SW480 (cell line): ENCODE results near the gene SLC25A11.
"Not testable (repeated sequence)": the region's sequence is repeated elsewhere in the genome, so short reads cannot be mapped to it uniquely, and the experiment has no call there.

ENCODE experiments used
- DNase-seq: peaks from one replicate; pipeline ENCODE4 v3.0.0-alpha.2; 2016; ENCODE audit warnings: low spot score

Gene SLC25A11

GRCh38 chr17:4920351-4921048, 19.3 kb downstream of the SLC25A11 start:
- DNase-seq = no peak

DNA sequence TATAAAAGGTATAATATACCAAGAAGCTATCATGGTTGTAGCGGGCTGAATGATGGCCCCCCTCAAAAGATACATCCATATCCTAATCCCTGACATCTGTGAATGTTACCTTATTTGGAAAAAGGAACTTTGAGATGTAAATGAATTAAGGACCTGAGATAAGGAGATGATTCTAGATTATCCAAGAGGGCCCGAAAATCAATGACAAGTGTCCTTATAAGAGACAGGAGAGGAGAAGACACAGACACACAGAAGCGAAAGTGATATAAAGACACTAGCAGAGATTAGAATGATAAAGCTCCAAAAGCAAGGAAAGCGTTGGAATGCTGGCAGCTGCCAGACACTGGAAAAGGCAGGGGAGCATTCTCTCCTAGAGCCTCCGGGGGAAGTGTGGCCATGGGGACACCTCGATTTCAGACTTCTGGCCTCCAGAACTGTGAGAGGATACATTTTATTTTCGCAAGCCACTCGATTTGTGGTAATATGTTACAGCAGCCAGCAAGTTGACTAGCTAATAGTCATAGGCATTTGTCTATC, 20.3 kb downstream of the SLC25A11 start:
- no peak for DNase-seq

DNA sequence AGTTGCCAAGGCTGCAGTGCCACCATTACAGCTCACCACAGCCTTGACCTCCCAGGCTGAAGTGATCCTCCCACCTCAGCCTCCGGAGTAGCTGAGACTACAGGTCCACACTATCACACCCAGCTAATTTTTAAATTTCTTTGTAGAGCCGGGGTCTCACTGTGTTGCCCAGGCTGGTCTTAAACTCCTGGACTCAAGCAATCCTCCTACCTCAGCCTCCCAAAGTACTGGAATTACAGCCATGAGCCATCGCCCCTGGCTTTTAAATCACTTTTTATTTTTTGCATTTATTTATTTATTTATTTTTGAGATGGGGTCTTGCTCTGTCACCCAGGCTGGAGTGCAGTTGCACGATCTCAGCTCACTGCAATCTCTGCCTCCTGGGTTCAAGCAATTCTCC, 25.3 kb downstream of the SLC25A11 start:
- DNase-seq = not testable (repeated sequence)

DNA sequence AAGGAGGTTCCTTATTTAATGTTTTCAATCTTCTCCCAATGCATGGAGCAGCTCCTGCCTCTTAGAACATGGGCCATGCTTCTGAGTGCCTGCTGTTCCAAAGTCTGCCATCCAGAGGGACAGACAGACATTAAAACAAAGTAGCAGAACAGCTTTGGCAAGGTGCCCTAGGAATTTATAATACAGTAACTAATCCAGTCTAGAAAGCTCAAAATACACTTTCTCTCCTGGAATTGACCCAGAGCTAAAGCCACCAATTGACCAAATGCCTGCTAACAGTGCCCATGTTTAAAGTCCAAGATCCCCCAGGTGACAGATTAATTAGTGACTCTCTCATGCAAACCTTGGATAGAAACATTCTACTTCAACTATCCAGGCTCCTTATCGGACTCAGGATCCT, 25.9 kb downstream of the SLC25A11 start:
- DNase-seq = no peak

GRCh38 chr17:4908711-4909496, 30.9 kb downstream of the SLC25A11 start:
- DNase-seq = peak; percentile 92

DNA sequence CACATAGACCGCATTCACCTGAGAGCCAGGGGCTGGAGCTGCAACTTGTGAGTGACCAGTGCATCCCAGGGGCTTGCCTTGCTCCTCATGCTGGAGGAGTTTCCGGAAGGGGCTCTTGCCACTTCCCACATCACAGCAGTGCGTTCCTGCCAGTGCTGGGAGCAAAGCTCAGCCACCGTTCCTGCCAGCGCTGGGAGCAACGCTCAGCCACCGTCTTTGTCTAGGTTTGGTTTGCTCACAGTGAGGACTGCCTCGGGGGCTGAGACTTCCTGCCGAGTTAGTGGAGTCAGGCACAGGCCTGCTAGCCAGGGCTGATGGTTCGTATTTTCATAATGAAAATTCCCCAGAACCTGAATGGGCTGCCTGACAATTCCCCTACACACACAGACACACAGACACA, 31.5 kb downstream of the SLC25A11 start:
- no peak for DNase-seq

- DNase-seq = not testable (repeated sequence)
Observed at GRCh38 chr17:4906642-4907041, 33.2 kb downstream of the SLC25A11 start.

DNA sequence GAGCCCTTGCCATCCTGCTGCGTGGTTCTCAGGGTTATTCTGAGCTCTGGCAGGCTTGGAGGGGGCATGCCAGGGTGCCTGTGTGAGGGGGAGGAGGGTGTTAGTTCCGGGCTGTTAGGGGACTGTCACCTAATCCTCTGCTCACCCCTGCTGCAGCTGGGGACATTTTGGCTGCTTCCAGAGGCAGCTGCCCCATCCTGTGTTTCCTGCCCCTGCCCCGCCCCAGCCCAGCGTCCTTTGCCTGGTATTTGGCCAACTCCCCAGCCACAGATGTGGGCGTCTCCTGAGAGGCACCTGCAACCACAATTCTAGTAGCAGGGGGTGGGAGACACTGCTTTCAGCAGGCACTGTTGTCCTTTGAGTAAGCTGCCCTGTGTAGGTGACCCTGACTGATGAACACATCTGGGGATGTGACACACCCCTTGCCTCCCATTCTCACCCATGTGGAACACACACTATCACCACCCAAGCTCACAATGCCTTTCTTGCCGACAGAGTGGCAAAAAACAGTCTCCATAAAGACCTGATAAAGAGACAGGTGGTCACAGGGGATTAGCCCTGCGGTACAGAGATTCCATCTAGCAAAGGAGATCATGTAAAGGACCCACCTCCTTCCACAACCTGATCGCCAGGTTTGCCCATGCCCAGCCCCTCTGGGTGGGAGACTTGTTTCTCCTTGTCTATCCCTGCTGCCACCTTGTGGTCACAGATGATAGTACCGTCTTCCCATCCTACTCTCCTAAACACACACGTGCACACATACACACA, 36.6 kb downstream of the SLC25A11 start, which contains the start of gene CHRNE:
Gene CHRNE, minus strand, starts transcription at position 48 of the 768 bp plus-strand sequence. Its CDS starts 35 bp downstream, at position 13.
- peak; percentile 92 for DNase-seq

- no peak for DNase-seq
Observed at GRCh38 chr17:4902540-4902939, 37.3 kb downstream of the SLC25A11 start.

DNA sequence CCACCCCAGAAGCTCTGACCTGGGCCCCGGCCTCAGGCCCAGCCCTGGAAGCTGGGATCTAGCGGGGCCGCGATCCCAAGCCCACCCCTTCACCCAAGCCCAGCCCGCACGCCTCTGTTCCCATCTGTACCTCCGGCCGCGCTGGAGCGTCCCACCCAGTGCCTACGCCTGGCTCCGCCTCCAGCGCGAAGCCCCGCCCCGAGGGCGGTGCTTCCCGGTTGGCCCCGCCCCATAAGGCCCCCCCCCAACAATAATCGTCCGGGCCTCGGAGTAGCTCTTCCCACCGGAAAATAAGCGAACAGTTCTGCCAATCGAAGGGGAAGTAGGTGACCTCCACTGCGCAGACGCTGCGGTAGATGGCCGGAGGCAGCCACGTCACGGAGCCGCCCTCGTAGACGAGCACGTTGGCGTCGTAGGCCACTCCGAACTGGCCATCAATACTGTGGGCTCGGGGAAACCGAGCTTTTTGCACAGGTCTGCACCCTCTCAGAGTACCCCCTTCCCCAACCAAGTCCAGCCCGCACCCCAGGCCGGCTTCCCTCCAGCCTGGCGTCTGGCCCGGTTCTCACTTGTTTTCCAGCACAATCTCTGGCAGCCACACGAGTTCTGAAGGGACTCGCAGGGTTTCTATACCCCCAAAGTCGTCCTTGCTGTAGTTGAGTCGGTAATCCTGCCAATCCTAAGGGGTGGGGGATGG, 38.0 kb downstream of the SLC25A11 start:
- DNase-seq = no peak

DNA sequence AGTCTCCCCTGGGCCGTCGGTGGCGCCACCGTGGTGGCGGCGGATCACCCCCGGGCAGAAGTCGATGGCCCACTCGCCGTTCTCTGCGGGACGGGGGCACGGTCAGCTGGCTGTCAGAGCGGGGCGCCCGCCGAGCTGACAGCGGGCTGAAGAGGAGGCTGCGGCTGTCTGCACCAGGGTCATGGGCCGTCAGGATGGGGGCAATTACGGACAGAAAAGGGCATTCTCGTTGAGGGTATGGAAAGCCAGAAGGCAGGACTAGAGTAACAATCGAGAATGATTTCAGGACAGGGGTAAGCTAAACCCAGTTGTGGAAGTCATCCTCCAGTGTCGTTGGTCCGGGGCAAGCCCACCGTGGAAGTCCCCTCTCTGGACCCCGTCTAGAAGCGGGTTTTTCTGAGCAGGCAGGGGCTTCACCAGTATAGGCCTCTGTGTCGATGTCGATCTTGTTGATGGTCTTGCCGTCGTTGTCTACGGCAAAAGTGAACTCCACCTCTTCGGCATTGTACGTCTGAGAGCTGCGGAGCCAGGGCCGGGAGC, 38.7 kb downstream of the SLC25A11 start:
- DNase-seq = no peak

GRCh38 chr17:4900231-4901107, 39.4 kb downstream of the SLC25A11 start:
- DNase-seq = no peak

DNA sequence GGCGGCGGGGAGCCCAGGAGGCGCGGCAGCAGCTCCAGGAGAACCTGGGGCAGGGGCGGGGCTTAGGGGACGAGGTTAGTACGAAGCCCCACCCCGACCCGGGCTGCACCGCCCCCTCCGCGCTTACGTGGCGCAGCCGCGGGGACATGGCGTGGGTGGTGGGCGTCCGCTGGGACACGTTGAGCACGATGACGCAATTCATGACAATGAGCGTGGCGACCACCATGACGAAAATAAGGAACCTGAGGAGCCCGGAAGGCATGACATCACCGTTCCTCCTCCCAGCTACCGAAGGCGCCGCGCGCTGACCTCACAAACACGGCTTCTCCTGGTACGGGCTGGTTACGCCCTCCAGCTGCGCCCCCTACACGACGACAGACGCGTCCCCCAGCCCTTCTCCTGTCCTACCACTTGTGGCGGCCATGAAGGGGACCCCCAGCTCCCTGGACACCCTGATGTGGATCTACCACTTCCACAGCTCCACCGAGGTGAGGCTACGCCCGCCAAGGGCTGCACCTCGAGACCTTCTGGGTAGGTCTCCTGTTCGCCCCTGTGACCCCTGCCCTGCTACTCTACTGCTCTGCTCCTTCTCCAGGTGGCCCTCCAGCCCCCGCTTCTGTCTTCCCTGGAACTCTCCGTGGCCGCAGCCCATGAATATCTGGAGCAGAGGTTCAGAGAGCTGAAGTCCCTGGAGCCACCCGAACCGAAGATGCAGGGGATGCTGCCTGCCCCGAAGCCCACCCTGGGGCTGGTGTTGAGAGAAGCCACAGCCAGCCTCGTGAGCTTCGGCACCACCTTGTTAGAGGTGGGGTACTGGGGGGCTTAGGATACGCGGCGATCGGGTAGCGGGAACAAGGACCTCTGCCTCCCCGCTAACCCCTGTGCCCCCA, 40.3 kb downstream of the SLC25A11 start, which contains the start of gene C17orf107:
Gene C17orf107, plus strand, starts transcription at position 196 of the 890 bp plus-strand sequence. Its CDS starts 227 bp downstream, at position 423.
- DNase-seq = no peak

DNA sequence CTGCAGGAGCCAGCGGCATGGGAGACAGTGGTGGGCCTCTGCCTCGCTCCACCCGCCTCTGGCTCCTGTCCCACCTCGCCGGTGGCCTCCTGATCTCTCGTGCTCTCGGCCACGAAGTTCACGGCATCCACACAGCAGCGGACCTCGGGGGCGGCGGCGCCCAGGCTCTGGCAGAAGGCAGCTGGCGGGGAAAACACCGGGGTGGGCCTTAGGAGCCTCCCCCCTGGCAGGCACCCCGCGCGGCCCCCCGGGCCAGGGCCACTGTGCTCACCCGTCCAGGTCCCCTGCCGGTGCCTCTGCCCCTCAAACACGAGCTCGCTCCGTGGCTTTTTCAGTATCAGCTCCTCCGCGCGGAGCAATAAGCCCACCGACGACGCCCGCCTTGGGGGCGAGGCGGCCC, 40.9 kb downstream of the SLC25A11 start:
- no peak for DNase-seq

GRCh38 chr17:4898351-4898750, 41.5 kb downstream of the SLC25A11 start:
- no peak for DNase-seq

DNA sequence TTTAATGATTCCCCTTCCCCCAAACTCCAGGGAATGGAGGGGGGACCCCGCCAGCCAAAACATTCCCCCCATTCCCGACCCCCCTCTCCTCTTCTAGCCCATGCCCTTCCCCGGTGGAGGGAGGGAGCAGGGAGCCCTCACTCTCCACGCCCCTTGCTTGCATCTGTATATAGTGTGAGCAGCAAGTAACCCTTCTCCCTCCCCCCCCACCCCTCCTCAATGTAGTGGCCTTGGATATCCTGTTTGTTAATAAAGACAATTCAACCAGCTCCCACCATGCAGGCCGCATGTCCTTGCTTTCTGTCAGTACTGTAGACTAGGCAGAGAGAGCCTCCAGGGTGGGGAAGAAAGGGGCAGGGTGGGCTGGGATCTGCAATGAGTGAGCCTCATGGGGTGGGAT, 42.1 kb downstream of the SLC25A11 start:
- no peak for DNase-seq

DNA sequence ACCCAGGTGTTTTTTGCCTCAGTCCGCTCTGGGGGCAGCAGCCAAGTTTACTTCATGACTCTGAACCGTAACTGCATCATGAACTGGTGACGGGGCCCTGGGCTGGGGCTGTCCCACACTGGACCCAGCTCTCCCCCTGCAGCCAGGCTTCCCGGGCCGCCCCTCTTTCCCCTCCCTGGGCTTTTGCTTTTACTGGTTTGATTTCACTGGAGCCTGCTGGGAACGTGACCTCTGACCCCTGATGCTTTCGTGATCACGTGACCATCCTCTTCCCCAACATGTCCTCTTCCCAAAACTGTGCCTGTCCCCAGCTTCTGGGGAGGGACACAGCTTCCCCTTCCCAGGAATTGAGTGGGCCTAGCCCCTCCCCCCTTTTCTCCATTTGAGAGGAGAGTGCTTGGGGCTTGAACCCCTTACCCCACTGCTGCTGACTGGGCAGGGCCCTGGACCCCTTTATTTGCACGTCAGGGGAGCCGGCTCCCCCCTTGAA, 42.6 kb downstream of the SLC25A11 start:
- no peak for DNase-seq

- no peak for DNase-seq
Observed at GRCh38 chr17:4896332-4897197, 43.3 kb downstream of the SLC25A11 start.
